WTC11 (cell line): ENCODE results near the gene NOS3. TPM values are rescaled to one million over a fixed set of nuclear protein-coding genes. Genes with fewer than 3 reads are reported as not detected.

Experiments used
- ATAC-seq: fragments of 200-7000 bp; cut with Tn5 transposase; 2 replicates; pipeline ENCODE4 v1.10.0; 2021; ENCODE audit warnings: mild to moderate bottlenecking, moderate library complexity
- CTCF ChIA-PET: fragments of 300-600 bp; sonication (Branson Sonifier 250); formaldehyde crosslinking; loops from one replicate; lab custom pipeline; 2021; ENCODE audit warnings: antibody characterized with exemption; lab: Charles Lee
- POLR2A ChIA-PET: fragments of 350-600 bp; sonication (Branson Sonifier 250); formaldehyde crosslinking; loops from one replicate; lab custom pipeline; 2021; ENCODE audit warnings: antibody characterized with exemption; lab: Charles Lee
- DNase-seq: peaks from one replicate; pipeline ENCODE4 v3.0.0; 2021; ENCODE audit warnings: low spot score
- H3K27ac Mint-ChIP-seq: 2 replicates; pipeline ENCODE4 v1.8.0; 2021; ENCODE audit warnings: mixed read lengths
- H3K27me3 Mint-ChIP-seq: 2 replicates; pipeline ENCODE4 v1.8.0; 2021; ENCODE audit warnings: low read depth, mild to moderate bottlenecking, moderate library complexity, mixed read lengths
- H3K36me3 Mint-ChIP-seq: 2 replicates; pipeline ENCODE4 v1.8.0; 2021; ENCODE audit warnings: mixed read lengths
- H3K4me1 Mint-ChIP-seq: 2 replicates; pipeline ENCODE4 v1.8.0; 2022; ENCODE audit warnings: mixed read lengths
- H3K4me3 Mint-ChIP-seq: 2 replicates; pipeline ENCODE4 v1.8.0; 2021; ENCODE audit warnings: mild to moderate bottlenecking, moderate library complexity, mixed read lengths
- H3K9me3 Mint-ChIP-seq: 2 replicates; pipeline ENCODE4 v1.8.0; 2021; ENCODE audit warnings: mixed read lengths
- KAT7 ChIP-seq: sonication (generic); formaldehyde crosslinking; IDR thresholded peaks from 2 replicates; pipeline ENCODE4 v1.8.1; 2023; ENCODE audit warnings: missing genetic modification reagents, mild to moderate bottlenecking, borderline replicate concordance
- MYBL2 ChIP-seq: sonication (generic); formaldehyde crosslinking; IDR thresholded peaks from 2 replicates; pipeline ENCODE4 v1.8.1; 2023; ENCODE audit warnings: mild to moderate bottlenecking, moderate library complexity, missing genetic modification reagents
- NFE2L1 ChIP-seq: sonication (generic); formaldehyde crosslinking; IDR thresholded peaks from 2 replicates; pipeline ENCODE4 v1.8.1; 2023; ENCODE audit warnings: missing genetic modification reagents
- NFYB ChIP-seq: sonication (generic); formaldehyde crosslinking; conservative IDR thresholded peaks from 2 replicates; pipeline ENCODE4 v1.8.0; 2022; ENCODE audit warnings: low read depth, missing genetic modification reagents
- OVOL2 ChIP-seq: fragments of 250-450 bp; sonication (Bioruptor Pico); IDR thresholded peaks from 2 replicates; pipeline ENCODE4 v1.9.0; 2021; ENCODE audit warnings: mild to moderate bottlenecking, borderline replicate concordance
- PRRX2 ChIP-seq: fragments of 250-450 bp; sonication (Bioruptor Pico); IDR thresholded peaks from 2 replicates; pipeline ENCODE4 v1.8.0; 2021; ENCODE audit warnings: mild to moderate bottlenecking
- RORB ChIP-seq: fragments of 250-450 bp; sonication (Bioruptor Pico); IDR thresholded peaks from 2 replicates; pipeline ENCODE4 v1.9.0; 2021; ENCODE audit warnings: mild to moderate bottlenecking
- TEAD4 ChIP-seq: sonication (generic); formaldehyde crosslinking; IDR thresholded peaks from 2 replicates; pipeline ENCODE4 v1.8.0; 2022; ENCODE audit warnings: mild to moderate bottlenecking, missing genetic modification reagents
- ZNF121 ChIP-seq: sonication (generic); formaldehyde crosslinking; IDR thresholded peaks from 2 replicates; pipeline ENCODE4 v1.8.0; 2023; ENCODE audit warnings: missing genetic modification reagents
- ZNF138 ChIP-seq: sonication (generic); formaldehyde crosslinking; conservative IDR thresholded peaks from 2 replicates; pipeline ENCODE4 v1.8.1; 2022; ENCODE audit warnings: mild to moderate bottlenecking, moderate library complexity, missing genetic modification reagents
- ZNF317 ChIP-seq: sonication (generic); formaldehyde crosslinking; IDR thresholded peaks from 2 replicates; pipeline ENCODE4 v1.8.1; 2023; ENCODE audit warnings: low read depth, mild to moderate bottlenecking, moderate library complexity, missing genetic modification reagents, borderline replicate concordance
- ZNF423 ChIP-seq: fragments of 250-450 bp; sonication (Bioruptor Pico); IDR thresholded peaks from 2 replicates; pipeline ENCODE4 v2.1.2; 2022; ENCODE audit warnings: mild to moderate bottlenecking, moderate library complexity
- total RNA-seq: library from RNA; stranded (reverse); gene quantifications from 3 replicates; pipeline ENCODE4 v1.2.3, GENCODE V29; 2021
- TF ChIP-seq, protein P1 (sequence below): sonication (generic); formaldehyde crosslinking; IDR thresholded peaks from 2 replicates; pipeline ENCODE4 v1.8.0; 2023; ENCODE audit warnings: missing genetic modification reagents
- TF ChIP-seq, protein P2 (sequence below): fragments of 250-450 bp; sonication (Bioruptor Pico); IDR thresholded peaks from 2 replicates; pipeline ENCODE4 v1.9.0; 2021; ENCODE audit warnings: mild to moderate bottlenecking, borderline replicate concordance
- TF ChIP-seq, protein P3 (sequence below): sonication (generic); formaldehyde crosslinking; conservative IDR thresholded peaks from 2 replicates; pipeline ENCODE4 v1.8.1; 2023; ENCODE audit warnings: mild to moderate bottlenecking, low read depth, missing genetic modification reagents, moderate library complexity
- TF ChIP-seq, protein P4 (sequence below): sonication (generic); formaldehyde crosslinking; IDR thresholded peaks from 2 replicates; pipeline ENCODE4 v1.8.0; 2022; ENCODE audit warnings: mild to moderate bottlenecking, missing genetic modification reagents
- TF ChIP-seq, protein P5 (sequence below): fragments of 250-450 bp; sonication (Bioruptor Pico); IDR thresholded peaks from 2 replicates; pipeline ENCODE4 v1.9.0; 2021; ENCODE audit warnings: mild to moderate bottlenecking
- TF ChIP-seq, protein P6 (sequence below): sonication (generic); formaldehyde crosslinking; IDR thresholded peaks from 2 replicates; pipeline ENCODE4 v1.8.1; 2023; ENCODE audit warnings: mild to moderate bottlenecking, missing genetic modification reagents, moderate library complexity
- TF ChIP-seq, protein P7 (sequence below): fragments of 250-450 bp; sonication (Bioruptor Pico); IDR thresholded peaks from 2 replicates; pipeline ENCODE4 v2.1.2; 2022; ENCODE audit warnings: mild to moderate bottlenecking, moderate library complexity
- TF ChIP-seq, protein P8 (sequence below): sonication (generic); formaldehyde crosslinking; IDR thresholded peaks from 2 replicates; pipeline ENCODE4 v1.8.0; 2023; ENCODE audit warnings: missing genetic modification reagents, mild to moderate bottlenecking, borderline replicate concordance

The NOS3 gene
- total RNA-seq, 1 experiment from 2014 or later, result 6.6 TPM

DNA sequence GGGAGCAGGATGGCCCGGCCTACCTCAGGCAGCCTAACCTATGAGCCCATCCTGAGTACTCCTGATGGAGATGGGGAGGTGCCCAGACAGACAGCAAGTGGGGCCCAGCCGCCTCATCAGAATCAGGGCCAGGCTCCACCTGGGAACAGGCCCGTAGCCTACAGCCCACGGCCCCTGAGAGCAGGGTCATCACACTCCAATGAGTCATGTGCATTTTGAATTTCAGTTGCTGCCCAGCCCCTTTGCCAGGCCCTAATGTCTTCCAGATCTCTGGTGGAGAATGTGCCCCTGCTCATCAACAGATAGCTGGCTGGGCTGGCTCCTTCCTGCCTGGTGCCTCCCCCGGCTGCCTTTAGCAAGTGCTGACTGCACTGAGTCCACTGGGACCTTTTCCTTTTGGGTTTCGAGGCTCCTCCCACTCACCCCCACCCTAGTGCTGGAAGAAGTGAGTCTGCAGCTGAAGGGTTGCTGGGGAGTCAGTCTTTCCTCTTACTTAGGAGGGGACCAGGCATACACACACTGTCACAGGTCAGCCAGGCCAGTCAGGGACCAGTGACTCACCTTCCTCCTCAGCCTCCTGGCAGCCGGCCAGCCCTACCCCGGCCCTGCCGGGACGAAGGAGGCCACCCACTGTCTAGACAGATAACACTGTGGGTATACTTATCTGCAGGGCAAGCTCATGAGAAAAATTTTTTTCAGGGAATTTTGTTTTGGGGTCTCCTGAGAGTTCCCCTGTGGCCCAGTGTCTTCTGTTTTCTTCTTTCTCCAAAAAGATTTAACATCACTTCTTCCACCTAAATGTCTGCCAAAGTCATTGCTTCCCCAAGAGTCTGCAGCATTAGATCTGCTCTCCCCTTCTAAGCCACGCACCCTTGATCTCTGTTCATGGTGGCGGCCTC, 48.4 kb downstream of the NOS3 start:
- no peak overlapping the region for H3K27ac Mint-ChIP-seq
- no peak overlapping the region for H3K4me3 Mint-ChIP-seq
- CTCF ChIA-PET, result interaction anchor here (1.0 to 1.7 kb wide), 2 partner anchors 21 to 72 kb away, joined by 3 to 6 read pairs; no protein-coding TSS in a partner anchor
- H3K36me3 Mint-ChIP-seq, result no peaks in the 10 kb centered on the region
- H3K9me3 Mint-ChIP-seq, result no peaks in the 10 kb centered on the region
- TF ChIP-seq, protein P1, sequence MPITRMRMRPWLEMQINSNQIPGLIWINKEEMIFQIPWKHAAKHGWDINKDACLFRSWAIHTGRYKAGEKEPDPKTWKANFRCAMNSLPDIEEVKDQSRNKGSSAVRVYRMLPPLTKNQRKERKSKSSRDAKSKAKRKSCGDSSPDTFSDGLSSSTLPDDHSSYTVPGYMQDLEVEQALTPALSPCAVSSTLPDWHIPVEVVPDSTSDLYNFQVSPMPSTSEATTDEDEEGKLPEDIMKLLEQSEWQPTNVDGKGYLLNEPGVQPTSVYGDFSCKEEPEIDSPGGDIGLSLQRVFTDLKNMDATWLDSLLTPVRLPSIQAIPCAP, result no peak
- TF ChIP-seq ZNF121 (CRISPR knock-in tag) (no peak), OVOL2 (CRISPR knock-in tag) (no peak), RORB (CRISPR knock-in tag) (no peak), TEAD4 (CRISPR knock-in tag) (no peak), NFYB (CRISPR knock-in tag) (no peak), PRRX2 (CRISPR knock-in tag) (no peak), NFE2L1 (CRISPR knock-in tag) (no peak), ZNF317 (no peak), KAT7 (CRISPR knock-in tag) (no peak), MYBL2 (no peak), ZNF423 (no peak), ZNF138 (CRISPR knock-in tag) (no peak)
- TF ChIP-seq, protein P2, sequence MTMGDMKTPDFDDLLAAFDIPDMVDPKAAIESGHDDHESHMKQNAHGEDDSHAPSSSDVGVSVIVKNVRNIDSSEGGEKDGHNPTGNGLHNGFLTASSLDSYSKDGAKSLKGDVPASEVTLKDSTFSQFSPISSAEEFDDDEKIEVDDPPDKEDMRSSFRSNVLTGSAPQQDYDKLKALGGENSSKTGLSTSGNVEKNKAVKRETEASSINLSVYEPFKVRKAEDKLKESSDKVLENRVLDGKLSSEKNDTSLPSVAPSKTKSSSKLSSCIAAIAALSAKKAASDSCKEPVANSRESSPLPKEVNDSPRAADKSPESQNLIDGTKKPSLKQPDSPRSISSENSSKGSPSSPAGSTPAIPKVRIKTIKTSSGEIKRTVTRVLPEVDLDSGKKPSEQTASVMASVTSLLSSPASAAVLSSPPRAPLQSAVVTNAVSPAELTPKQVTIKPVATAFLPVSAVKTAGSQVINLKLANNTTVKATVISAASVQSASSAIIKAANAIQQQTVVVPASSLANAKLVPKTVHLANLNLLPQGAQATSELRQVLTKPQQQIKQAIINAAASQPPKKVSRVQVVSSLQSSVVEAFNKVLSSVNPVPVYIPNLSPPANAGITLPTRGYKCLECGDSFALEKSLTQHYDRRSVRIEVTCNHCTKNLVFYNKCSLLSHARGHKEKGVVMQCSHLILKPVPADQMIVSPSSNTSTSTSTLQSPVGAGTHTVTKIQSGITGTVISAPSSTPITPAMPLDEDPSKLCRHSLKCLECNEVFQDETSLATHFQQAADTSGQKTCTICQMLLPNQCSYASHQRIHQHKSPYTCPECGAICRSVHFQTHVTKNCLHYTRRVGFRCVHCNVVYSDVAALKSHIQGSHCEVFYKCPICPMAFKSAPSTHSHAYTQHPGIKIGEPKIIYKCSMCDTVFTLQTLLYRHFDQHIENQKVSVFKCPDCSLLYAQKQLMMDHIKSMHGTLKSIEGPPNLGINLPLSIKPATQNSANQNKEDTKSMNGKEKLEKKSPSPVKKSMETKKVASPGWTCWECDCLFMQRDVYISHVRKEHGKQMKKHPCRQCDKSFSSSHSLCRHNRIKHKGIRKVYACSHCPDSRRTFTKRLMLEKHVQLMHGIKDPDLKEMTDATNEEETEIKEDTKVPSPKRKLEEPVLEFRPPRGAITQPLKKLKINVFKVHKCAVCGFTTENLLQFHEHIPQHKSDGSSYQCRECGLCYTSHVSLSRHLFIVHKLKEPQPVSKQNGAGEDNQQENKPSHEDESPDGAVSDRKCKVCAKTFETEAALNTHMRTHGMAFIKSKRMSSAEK (CRISPR knock-in tag), result no peak
- TF ChIP-seq, protein P3, sequence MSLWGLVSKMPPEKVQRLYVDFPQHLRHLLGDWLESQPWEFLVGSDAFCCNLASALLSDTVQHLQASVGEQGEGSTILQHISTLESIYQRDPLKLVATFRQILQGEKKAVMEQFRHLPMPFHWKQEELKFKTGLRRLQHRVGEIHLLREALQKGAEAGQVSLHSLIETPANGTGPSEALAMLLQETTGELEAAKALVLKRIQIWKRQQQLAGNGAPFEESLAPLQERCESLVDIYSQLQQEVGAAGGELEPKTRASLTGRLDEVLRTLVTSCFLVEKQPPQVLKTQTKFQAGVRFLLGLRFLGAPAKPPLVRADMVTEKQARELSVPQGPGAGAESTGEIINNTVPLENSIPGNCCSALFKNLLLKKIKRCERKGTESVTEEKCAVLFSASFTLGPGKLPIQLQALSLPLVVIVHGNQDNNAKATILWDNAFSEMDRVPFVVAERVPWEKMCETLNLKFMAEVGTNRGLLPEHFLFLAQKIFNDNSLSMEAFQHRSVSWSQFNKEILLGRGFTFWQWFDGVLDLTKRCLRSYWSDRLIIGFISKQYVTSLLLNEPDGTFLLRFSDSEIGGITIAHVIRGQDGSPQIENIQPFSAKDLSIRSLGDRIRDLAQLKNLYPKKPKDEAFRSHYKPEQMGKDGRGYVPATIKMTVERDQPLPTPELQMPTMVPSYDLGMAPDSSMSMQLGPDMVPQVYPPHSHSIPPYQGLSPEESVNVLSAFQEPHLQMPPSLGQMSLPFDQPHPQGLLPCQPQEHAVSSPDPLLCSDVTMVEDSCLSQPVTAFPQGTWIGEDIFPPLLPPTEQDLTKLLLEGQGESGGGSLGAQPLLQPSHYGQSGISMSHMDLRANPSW (CRISPR knock-in tag), result no peak
- TF ChIP-seq, protein P4, sequence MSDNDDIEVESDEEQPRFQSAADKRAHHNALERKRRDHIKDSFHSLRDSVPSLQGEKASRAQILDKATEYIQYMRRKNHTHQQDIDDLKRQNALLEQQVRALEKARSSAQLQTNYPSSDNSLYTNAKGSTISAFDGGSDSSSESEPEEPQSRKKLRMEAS (CRISPR knock-in tag), result no peak
- TF ChIP-seq, protein P5, sequence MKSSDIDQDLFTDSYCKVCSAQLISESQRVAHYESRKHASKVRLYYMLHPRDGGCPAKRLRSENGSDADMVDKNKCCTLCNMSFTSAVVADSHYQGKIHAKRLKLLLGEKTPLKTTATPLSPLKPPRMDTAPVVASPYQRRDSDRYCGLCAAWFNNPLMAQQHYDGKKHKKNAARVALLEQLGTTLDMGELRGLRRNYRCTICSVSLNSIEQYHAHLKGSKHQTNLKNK, result no peak
- TF ChIP-seq, protein P6, sequence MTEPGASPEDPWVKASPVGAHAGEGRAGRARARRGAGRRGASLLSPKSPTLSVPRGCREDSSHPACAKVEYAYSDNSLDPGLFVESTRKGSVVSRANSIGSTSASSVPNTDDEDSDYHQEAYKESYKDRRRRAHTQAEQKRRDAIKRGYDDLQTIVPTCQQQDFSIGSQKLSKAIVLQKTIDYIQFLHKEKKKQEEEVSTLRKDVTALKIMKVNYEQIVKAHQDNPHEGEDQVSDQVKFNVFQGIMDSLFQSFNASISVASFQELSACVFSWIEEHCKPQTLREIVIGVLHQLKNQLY (CRISPR knock-in tag), result no peak
- TF ChIP-seq, protein P7, sequence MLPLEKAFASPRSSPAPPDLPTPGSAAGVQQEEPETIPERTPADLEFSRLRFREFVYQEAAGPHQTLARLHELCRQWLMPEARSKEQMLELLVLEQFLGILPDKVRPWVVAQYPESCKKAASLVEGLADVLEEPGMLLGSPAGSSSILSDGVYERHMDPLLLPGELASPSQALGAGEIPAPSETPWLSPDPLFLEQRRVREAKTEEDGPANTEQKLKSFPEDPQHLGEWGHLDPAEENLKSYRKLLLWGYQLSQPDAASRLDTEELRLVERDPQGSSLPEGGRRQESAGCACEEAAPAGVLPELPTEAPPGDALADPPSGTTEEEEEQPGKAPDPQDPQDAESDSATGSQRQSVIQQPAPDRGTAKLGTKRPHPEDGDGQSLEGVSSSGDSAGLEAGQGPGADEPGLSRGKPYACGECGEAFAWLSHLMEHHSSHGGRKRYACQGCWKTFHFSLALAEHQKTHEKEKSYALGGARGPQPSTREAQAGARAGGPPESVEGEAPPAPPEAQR (CRISPR knock-in tag), result no peak
- TF ChIP-seq, protein P8, sequence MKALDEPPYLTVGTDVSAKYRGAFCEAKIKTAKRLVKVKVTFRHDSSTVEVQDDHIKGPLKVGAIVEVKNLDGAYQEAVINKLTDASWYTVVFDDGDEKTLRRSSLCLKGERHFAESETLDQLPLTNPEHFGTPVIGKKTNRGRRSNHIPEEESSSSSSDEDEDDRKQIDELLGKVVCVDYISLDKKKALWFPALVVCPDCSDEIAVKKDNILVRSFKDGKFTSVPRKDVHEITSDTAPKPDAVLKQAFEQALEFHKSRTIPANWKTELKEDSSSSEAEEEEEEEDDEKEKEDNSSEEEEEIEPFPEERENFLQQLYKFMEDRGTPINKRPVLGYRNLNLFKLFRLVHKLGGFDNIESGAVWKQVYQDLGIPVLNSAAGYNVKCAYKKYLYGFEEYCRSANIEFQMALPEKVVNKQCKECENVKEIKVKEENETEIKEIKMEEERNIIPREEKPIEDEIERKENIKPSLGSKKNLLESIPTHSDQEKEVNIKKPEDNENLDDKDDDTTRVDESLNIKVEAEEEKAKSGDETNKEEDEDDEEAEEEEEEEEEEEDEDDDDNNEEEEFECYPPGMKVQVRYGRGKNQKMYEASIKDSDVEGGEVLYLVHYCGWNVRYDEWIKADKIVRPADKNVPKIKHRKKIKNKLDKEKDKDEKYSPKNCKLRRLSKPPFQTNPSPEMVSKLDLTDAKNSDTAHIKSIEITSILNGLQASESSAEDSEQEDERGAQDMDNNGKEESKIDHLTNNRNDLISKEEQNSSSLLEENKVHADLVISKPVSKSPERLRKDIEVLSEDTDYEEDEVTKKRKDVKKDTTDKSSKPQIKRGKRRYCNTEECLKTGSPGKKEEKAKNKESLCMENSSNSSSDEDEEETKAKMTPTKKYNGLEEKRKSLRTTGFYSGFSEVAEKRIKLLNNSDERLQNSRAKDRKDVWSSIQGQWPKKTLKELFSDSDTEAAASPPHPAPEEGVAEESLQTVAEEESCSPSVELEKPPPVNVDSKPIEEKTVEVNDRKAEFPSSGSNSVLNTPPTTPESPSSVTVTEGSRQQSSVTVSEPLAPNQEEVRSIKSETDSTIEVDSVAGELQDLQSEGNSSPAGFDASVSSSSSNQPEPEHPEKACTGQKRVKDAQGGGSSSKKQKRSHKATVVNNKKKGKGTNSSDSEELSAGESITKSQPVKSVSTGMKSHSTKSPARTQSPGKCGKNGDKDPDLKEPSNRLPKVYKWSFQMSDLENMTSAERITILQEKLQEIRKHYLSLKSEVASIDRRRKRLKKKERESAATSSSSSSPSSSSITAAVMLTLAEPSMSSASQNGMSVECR (CRISPR knock-in tag), result no peak
- H3K27me3 Mint-ChIP-seq, result no peaks in the 10 kb centered on the region
- POLR2A ChIA-PET, result no interaction called here
- no peak for DNase-seq
- H3K4me1 Mint-ChIP-seq, result no peaks in the 10 kb centered on the region
- ATAC-seq, result peak; percentile 18
